ENCODE measurements around the gene INO80.
"Not testable (repeated sequence)": the region's sequence is repeated elsewhere in the genome, so short reads cannot be mapped to it uniquely, and the experiment has no call there.

- TF ChIP-seq EZH2 (IDR thresholded peaks at IDR 0.05; ENCODE audit: low read length, unreplicated experiment); CTCF (conservative IDR thresholded peaks at IDR 0.05; ENCODE audit: low read depth, low read length); EZH2phosphoT487 (IDR thresholded peaks at IDR 0.05; ENCODE audit: borderline replicate concordance, low read length): not testable (repeated sequence)
Measured at GRCh38 chr15:41139112-41139511, 23.0 kb upstream of the INO80 start.
